GM18507 (cell line): Measurements from ENCODE around the gene CARMIL3.

ENCODE experiments used
- DNase-seq: peaks from one replicate; pipeline ENCODE4 v3.0.0; 2011; ENCODE audit warnings: low read depth; ENCODE audit not compliant: insufficient read length; ENCODE audit errors: extremely low spot score
- FAIRE-seq: peaks from 2 replicates; lab custom pipeline; 2011; peaks lifted over from hg19 to GRCh38; lab: Jason Lieb, UNC

Gene CARMIL3

GRCh38 chr14:24058951-24059475 lies 7.2 kb downstream of the CARMIL3 start:
- FAIRE-seq (no peak), DNase-seq (no peak)

- FAIRE-seq: no peak
- no peak for DNase-seq
Observed at GRCh38 chr14:24059841-24060388, 8.1 kb downstream of the CARMIL3 start.

GRCh38 chr14:24060443-24060842 lies 8.6 kb downstream of the CARMIL3 start:
- no peak for DNase-seq
- FAIRE-seq: no peak

GRCh38 chr14:24060984-24061913 lies 9.4 kb downstream of the CARMIL3 start:
- FAIRE-seq (no peak), DNase-seq (no peak)

- no peak for DNase-seq
- no peak for FAIRE-seq
Observed at GRCh38 chr14:24062216-24062980, 10.6 kb downstream of the CARMIL3 start.

- DNase-seq (no peak), FAIRE-seq (no peak)
Observed at GRCh38 chr14:24063263-24063836, 11.5 kb downstream of the CARMIL3 start.

GRCh38 chr14:24064091-24064795 lies 12.4 kb downstream of the CARMIL3 start:
- FAIRE-seq: no peak

GRCh38 chr14:24064856-24065255 lies 13.0 kb downstream of the CARMIL3 start:
- DNase-seq (no peak), FAIRE-seq (no peak)

More at GRCh38 chr14:24064091-24064795, 12.4 kb downstream of the CARMIL3 start:
- no peak for DNase-seq

- DNase-seq: no peak
- FAIRE-seq: no peak
Observed at GRCh38 chr14:24065408-24065807, 13.6 kb downstream of the CARMIL3 start.

GRCh38 chr14:24066496-24067132 lies 14.8 kb downstream of the CARMIL3 start:
- FAIRE-seq (no peak), DNase-seq (no peak)

- no peak for DNase-seq
- FAIRE-seq: no peak
Observed at GRCh38 chr14:24067133-24068082, 15.6 kb downstream of the CARMIL3 start.

- no peak for DNase-seq
- FAIRE-seq: no peak
Observed at GRCh38 chr14:24068711-24069410, 17.1 kb downstream of the CARMIL3 start.

- FAIRE-seq (no peak), DNase-seq (no peak)
Observed at GRCh38 chr14:24069411-24069735, 17.6 kb downstream of the CARMIL3 start.

GRCh38 chr14:24070285-24071143 lies 18.7 kb downstream of the CARMIL3 start:
- FAIRE-seq (no peak), DNase-seq (no peak)

GRCh38 chr14:24071144-24071697 lies 19.4 kb downstream of the CARMIL3 start, which contains the start of gene CPNE6:
TSS of gene CPNE6 (plus strand) at chr14:24071562. CDS start at chr14:24072937, 1,375 bp downstream.
- DNase-seq (no peak), FAIRE-seq (no peak)
